Large intestine (tissue), 3 donors: Measurements from ENCODE around the gene PLEKHO1. TPM values are rescaled to one million over a fixed set of nuclear protein-coding genes. Genes with fewer than 3 reads are reported as not detected.
"Not testable (repeated sequence)": the region's sequence is repeated elsewhere in the genome, so short reads cannot be mapped to it uniquely, and the experiment has no call there.

ENCODE experiments used
- DNase-seq, 2 donors: peaks; one replicate each; pipeline versions ENCODE4 v3.0.0 to v3.0.0-alpha.2; 2013
- H3K27ac ChIP-seq: one replicate; pipeline ENCODE4 v1.5.1; 2013; ENCODE audit warnings: low read length
- H3K27me3 ChIP-seq: 2 replicates; pipeline ENCODE4 v1.6.1; 2013; ENCODE audit warnings: low read length; ENCODE audit not compliant: control insufficient read depth, insufficient read depth
- H3K36me3 ChIP-seq: 2 replicates; pipeline ENCODE4 v1.6.1; 2013; ENCODE audit warnings: low read length; ENCODE audit not compliant: control insufficient read depth, insufficient read depth
- H3K4me1 ChIP-seq: one replicate; pipeline ENCODE4 v1.6.1; 2013; ENCODE audit warnings: low read length; ENCODE audit not compliant: control insufficient read depth, insufficient read depth
- H3K4me3 ChIP-seq: one replicate; pipeline ENCODE4 v1.5.1; 2013; ENCODE audit warnings: low read length
- H3K9me3 ChIP-seq: one replicate; pipeline ENCODE4 v1.6.1; 2013; ENCODE audit warnings: mild to moderate bottlenecking, low read depth, low read length, moderate library complexity; ENCODE audit not compliant: control insufficient read depth
- WGBS: methylation state at CpG from one replicate; pipeline ENCODE4 v1.1.5; 2013; ENCODE audit warnings: low lambda C conversion rate; ENCODE audit not compliant: insufficient coverage; 5-methylcytosine and 5-hydroxymethylcytosine counted together
- polyA plus RNA-seq: library from polyadenylated mRNA; unstranded; fragments of 120-200 nt; gene quantifications from one replicate; pipeline ENCODE4 v1.2.1, GENCODE V29; 2013

PLEKHO1 gene
- polyA plus RNA-seq, 1 donor, result 30.5 TPM

- no peaks in the 10 kb centered on the region for H3K4me1 ChIP-seq
- H3K27ac ChIP-seq, result no peak overlapping the region
- no peaks in the 10 kb centered on the region for H3K36me3 ChIP-seq
- no peak overlapping the region for H3K4me3 ChIP-seq
- WGBS, result 0% methylated on average over 2 of the region's 10 CpGs
- H3K9me3 ChIP-seq, result no peaks in the 10 kb centered on the region
- no peaks in the 10 kb centered on the region for H3K27me3 ChIP-seq
- DNase-seq, result no peak
Observed at GRCh38 chr1:150186789-150187559, 37.3 kb downstream of the PLEKHO1 start.

- no peaks in the 10 kb centered on the region for H3K4me1 ChIP-seq
- no peak for DNase-seq
- H3K36me3 ChIP-seq, result no peaks in the 10 kb centered on the region
- no peaks in the 10 kb centered on the region for H3K9me3 ChIP-seq
- no peak overlapping the region for H3K27ac ChIP-seq
- H3K4me3 ChIP-seq, result no peak overlapping the region
- no CpG with 5 or more reads among the region's 3 CpGs for WGBS
- H3K27me3 ChIP-seq, result no peaks in the 10 kb centered on the region
Observed at GRCh38 chr1:150187560-150187931, 37.8 kb downstream of the PLEKHO1 start.

- H3K36me3 ChIP-seq, result no peaks in the 10 kb centered on the region
- H3K4me1 ChIP-seq, result no peaks in the 10 kb centered on the region
- H3K9me3 ChIP-seq, result no peaks in the 10 kb centered on the region
- H3K4me3 ChIP-seq, result no peak overlapping the region
- WGBS, result no CpG with 5 or more reads among the region's 2 CpGs
- no peak overlapping the region for H3K27ac ChIP-seq
- DNase-seq, result no peak
- H3K27me3 ChIP-seq, result no peaks in the 10 kb centered on the region
Observed at GRCh38 chr1:150192012-150192411, 42.3 kb downstream of the PLEKHO1 start.

GRCh38 chr1:150194381-150195031, 44.8 kb downstream of the PLEKHO1 start:
- Histone ChIP-seq H3K27ac (no peak overlapping the region), H3K9me3 (no peaks in the 10 kb centered on the region), H3K4me3 (no peak overlapping the region), H3K36me3 (no peaks in the 10 kb centered on the region), H3K27me3 (no peaks in the 10 kb centered on the region), H3K4me1 (no peaks in the 10 kb centered on the region)
- no peak for DNase-seq
- WGBS, result 92% methylated on average over 2 of the region's 4 CpGs

GRCh38 chr1:150196417-150196816, 46.7 kb downstream of the PLEKHO1 start:
- no peaks in the 10 kb centered on the region for H3K27me3 ChIP-seq
- WGBS, result 100% methylated on average over 1 of the region's 1 CpG
- DNase-seq, result no peak
- H3K4me3 ChIP-seq, result no peak overlapping the region
- no peaks in the 10 kb centered on the region for H3K4me1 ChIP-seq
- no peak overlapping the region for H3K27ac ChIP-seq
- no peaks in the 10 kb centered on the region for H3K9me3 ChIP-seq
- H3K36me3 ChIP-seq, result no peaks in the 10 kb centered on the region

GRCh38 chr1:150207281-150207971, 57.7 kb downstream of the PLEKHO1 start:
- no CpG with 5 or more reads among the region's 7 CpGs for WGBS
- Histone ChIP-seq H3K36me3 (no peaks in the 10 kb centered on the region), H3K4me3 (no peak overlapping the region), H3K27me3 (no peaks in the 10 kb centered on the region), H3K4me1 (peaks cover 7% of the 10 kb centered on the region), H3K27ac (peak overlapping the region; percentile 33), H3K9me3 (peaks cover 6% of the 10 kb centered on the region)
- peak; percentile 38 to 78 for DNase-seq

GRCh38 chr1:150208460-150208859, 58.7 kb downstream of the PLEKHO1 start:
- DNase-seq, H3K27me3 ChIP-seq, H3K4me3 ChIP-seq, H3K27ac ChIP-seq, H3K36me3 ChIP-seq, H3K9me3 ChIP-seq: not testable (repeated sequence)
- H3K4me1 ChIP-seq, result peaks cover 12% of the 10 kb centered on the region
- no CpG with 5 or more reads among the region's 6 CpGs for WGBS

Other genes starting within 250 kb of the PLEKHO1 start
- gene SV2A, start 232.1 kb upstream of the PLEKHO1 start, polyA plus RNA-seq, result 5.1 TPM
- gene SF3B4, start 222.1 kb upstream of the PLEKHO1 start, polyA plus RNA-seq, result 57.3 TPM
- gene MTMR11, start 213.0 kb upstream of the PLEKHO1 start, polyA plus RNA-seq, result 170 TPM
- gene OTUD7B, start 139.2 kb upstream of the PLEKHO1 start, polyA plus RNA-seq, result 16.9 TPM
- gene VPS45, start 82.1 kb upstream of the PLEKHO1 start, polyA plus RNA-seq, result 43.6 TPM
- 45.8 TPM for gene ANP32E, start 86.2 kb downstream of the PLEKHO1 start, polyA plus RNA-seq
- 0.81 TPM for gene CA14, start 107.9 kb downstream of the PLEKHO1 start, polyA plus RNA-seq
- gene APH1A, start 119.1 kb downstream of the PLEKHO1 start, polyA plus RNA-seq, result 172 TPM
- gene C1orf54, start 122.9 kb downstream of the PLEKHO1 start, polyA plus RNA-seq, result 32.4 TPM
- gene CIART, start 132.6 kb downstream of the PLEKHO1 start, polyA plus RNA-seq, result 3.4 TPM
- gene MRPS21, start 143.9 kb downstream of the PLEKHO1 start, polyA plus RNA-seq, result 55.3 TPM
- gene PRPF3, start 171.6 kb downstream of the PLEKHO1 start, polyA plus RNA-seq, result 105 TPM
- gene RPRD2, start 214.2 kb downstream of the PLEKHO1 start, polyA plus RNA-seq, result 33.2 TPM